ENCODE results near the gene ST3GAL3. TPM values are rescaled to one million over a fixed set of nuclear protein-coding genes. Genes with fewer than 3 reads are reported as not detected.

The ST3GAL3 gene
- total and polyA plus RNA-seq, 8 donors = 1.6 to 68.3 (median 6.7) TPM

GRCh38 chr1:43934986-43935324 lies 227.6 kb downstream of the ST3GAL3 start:
- H3K27ac ChIP-seq = peak overlapping the region in 2 of 5 donors; percentile 19 to 76

GRCh38 chr1:43935711-43936427 lies 228.5 kb downstream of the ST3GAL3 start:
- WGBS, 5 donors = 6 to 18% (median 11%) methylated on average over 16 to 48 of the region's 48 CpGs
- DNase-seq = peak; percentile 48 to 77

More at GRCh38 chr1:43934986-43935324, 227.6 kb downstream of the ST3GAL3 start:
- Histone ChIP-seq H3K27me3 (peaks cover 0 to 26% (median 25%) of the 10 kb centered on the region in 3 donors), H3K9me3 (no peaks in the 10 kb centered on the region), H3K4me3 (no peak overlapping the region), H3K4me1 (peaks cover 29 to 46% (median 40%) of the 10 kb centered on the region in 4 donors), H3K36me3 (peaks cover 0 to 8% (median 4%) of the 10 kb centered on the region in 4 donors)
- no peak for TF ChIP-seq EP300 (IDR thresholded peaks at IDR 0.05)
- TF ChIP-seq POLR2A (IDR thresholded peaks at IDR 0.05) = no peak
- TF ChIP-seq CTCF (IDR thresholded peaks at IDR 0.05) = no peak
- TF ChIP-seq POLR2AphosphoS5 (IDR thresholded peaks at IDR 0.05) = no peak
- intact Hi-C loops (cut with DNase I; ENCODE audit: low total_unique reads) = loop anchor here (5.0 kb wide), 1 partner anchor 173 kb away; no protein-coding TSS in a partner anchor
- no peak for DNase-seq
- 58 to 73% (median 59%) methylated on average over 2 to 5 of the region's 5 CpGs for WGBS, 5 donors

GRCh38 chr1:43936431-43937151 lies 229.3 kb downstream of the ST3GAL3 start:
- H3K27ac ChIP-seq = peak overlapping the region in 2 of 5 donors; percentile 56 to 76
- 9 to 83% (median 14%) methylated on average over 1 to 56 of the region's 56 CpGs for WGBS, 5 donors

More at GRCh38 chr1:43935711-43936427, 228.5 kb downstream of the ST3GAL3 start:
- Histone ChIP-seq H3K4me1 (peaks cover 29 to 46% (median 40%) of the 10 kb centered on the region in 4 donors), H3K9me3 (no peaks in the 10 kb centered on the region), H3K27ac (peak overlapping the region in 2 of 5 donors; percentile 56 to 76), H3K27me3 (peaks cover 0 to 26% (median 25%) of the 10 kb centered on the region in 3 donors), H3K4me3 (peak overlapping the region; percentile 54 to 60 (median 57)), H3K36me3 (no peaks in the 10 kb centered on the region)
- no peak for TF ChIP-seq POLR2A (IDR thresholded peaks at IDR 0.05)
- no peak for TF ChIP-seq EP300 (IDR thresholded peaks at IDR 0.05)
- no peak for TF ChIP-seq POLR2AphosphoS5 (IDR thresholded peaks at IDR 0.05)
- TF ChIP-seq CTCF (IDR thresholded peaks at IDR 0.05) = no peak
- intact Hi-C loops (cut with DNase I; ENCODE audit: low total_unique reads) = no loop called here

More at GRCh38 chr1:43936431-43937151, 229.3 kb downstream of the ST3GAL3 start:
- no peaks in the 10 kb centered on the region for H3K36me3 ChIP-seq
- no peaks in the 10 kb centered on the region for H3K9me3 ChIP-seq
- H3K27me3 ChIP-seq = peaks cover 0 to 26% (median 25%) of the 10 kb centered on the region in 3 donors
- H3K4me3 ChIP-seq = peak overlapping the region; percentile 54 to 60 (median 57)
- H3K4me1 ChIP-seq = peaks cover 29 to 46% (median 40%) of the 10 kb centered on the region in 4 donors
- intact Hi-C loops (cut with DNase I; ENCODE audit: low total_unique reads) = no loop called here
- TF ChIP-seq CTCF (IDR thresholded peaks at IDR 0.05) = peak in 2 of 7 experiments; percentile 5 to 11
- no peak for TF ChIP-seq POLR2AphosphoS5 (IDR thresholded peaks at IDR 0.05)
- TF ChIP-seq EP300 (IDR thresholded peaks at IDR 0.05) = no peak
- TF ChIP-seq POLR2A (IDR thresholded peaks at IDR 0.05) = no peak
- DNase-seq = peak; percentile 45 to 83
